Measurements from ENCODE around the gene RNU5B-1.

The RNU5B-1 gene

GRCh38 chr15:65326117-65326526 is 21.6 kb downstream of the RNU5B-1 start:
- no peak for DNase-seq (ENCODE audit: low read depth, low spot score)
- H3K27ac ChIP-seq = no peak overlapping the region

DNA sequence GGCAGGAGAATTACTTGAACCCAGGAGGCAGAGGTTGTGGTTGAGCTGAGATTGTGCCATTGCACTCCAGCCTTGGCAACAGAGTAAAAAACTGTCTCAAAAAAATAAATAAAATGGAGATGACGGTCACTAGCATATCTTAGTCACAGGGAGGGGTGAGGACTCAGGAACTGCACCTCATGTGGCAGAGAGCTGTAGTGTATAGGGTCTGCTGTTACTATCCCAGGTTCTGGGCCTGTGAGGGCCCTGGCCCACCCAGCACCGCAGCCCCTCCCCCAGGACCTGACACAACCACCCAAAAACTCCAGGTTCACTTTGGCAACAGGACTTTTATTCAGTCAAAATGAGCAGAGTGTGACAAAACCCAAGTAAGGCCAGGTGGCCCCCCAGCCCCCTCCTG is 22.3 kb downstream of the RNU5B-1 start:
- DNase-seq (ENCODE audit: low read depth, low spot score) = no peak
- H3K27ac ChIP-seq = no peak overlapping the region

GRCh38 chr15:65327651-65328393 is 23.3 kb downstream of the RNU5B-1 start:
- H3K27ac ChIP-seq = no peak overlapping the region
- no peak for DNase-seq (ENCODE audit: low read depth, low spot score)

- DNase-seq (ENCODE audit: low read depth, low spot score) = no peak
- no peak overlapping the region for H3K27ac ChIP-seq
These were observed 24.2 kb downstream of the RNU5B-1 start for GRCh38 chr15:65328506-65329287.

GRCh38 chr15:65329288-65329983 is 25.0 kb downstream of the RNU5B-1 start:
- H3K27ac ChIP-seq = no peak overlapping the region
- DNase-seq (ENCODE audit: low read depth, low spot score) = no peak

DNA sequence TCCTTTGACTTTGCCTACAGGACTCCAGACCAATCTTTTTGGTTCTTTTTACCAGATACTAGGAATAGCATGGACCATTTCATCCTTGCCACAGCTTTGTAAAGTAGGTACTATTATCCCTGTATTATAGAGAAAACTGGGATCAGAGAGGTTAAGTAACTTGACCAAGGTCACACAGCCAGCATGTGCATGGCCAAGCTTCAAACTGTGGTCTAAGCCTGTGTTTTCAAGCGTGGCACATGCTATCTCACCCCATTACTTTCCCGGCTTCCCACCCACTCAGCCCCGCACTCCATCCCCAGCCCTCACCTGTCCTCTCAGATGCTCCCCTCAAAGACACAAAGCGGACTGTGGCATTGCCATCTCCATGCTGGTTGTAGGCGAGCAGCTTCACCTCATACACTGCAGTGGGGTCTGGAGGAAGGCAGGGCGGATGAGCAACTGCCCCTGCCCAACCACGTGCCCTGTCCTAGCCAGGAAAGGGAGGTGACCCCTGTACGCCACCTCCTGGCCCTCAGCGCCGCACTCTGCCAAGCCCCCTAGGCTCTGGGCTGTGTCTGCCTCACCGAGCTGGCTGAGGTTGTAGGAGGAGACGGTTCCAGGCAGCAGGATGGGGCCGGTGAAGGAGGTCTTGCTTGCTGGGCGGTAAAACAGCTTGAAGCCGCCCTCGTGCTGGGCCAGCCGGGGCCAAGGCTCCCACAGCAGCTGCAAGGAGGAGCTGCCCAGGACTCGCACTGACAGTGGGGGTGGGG is 25.7 kb downstream of the RNU5B-1 start:
- no peak for DNase-seq (ENCODE audit: low read depth, low spot score)
- H3K27ac ChIP-seq = no peak overlapping the region

DNA sequence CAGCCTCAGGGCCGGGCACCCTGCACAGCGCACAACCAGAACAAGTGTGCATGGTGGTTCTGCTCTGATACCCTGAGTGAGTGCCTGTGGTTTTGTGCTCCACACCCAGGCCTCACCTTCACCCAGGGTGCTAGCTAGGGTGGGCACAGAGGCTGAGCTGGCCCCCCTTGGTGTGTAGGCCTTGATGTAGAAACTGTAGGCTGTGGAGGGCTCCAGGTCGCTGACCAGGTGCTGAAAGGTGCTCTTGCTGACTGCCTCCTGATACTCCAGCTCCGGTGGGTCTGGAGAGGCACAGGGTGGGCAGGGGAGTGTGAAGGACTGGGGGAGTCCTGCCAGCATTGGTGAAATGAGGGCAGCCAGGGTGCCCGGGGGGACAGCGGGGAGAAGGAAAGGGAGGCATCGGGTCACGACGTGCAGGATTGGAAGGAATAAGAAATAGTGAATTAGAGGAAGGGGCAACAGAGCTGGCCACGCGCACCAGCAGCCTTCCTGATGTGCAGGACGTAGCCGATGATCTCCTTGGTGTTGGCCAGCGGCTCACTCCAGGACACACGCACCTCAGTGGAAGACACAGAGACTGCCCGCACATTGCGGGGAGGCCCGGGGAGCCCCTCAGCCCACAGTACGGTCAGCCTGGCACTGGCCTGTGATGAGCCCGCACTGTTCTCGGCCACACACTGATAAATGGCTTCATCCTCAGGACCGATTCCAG is 26.6 kb downstream of the RNU5B-1 start:
- H3K27ac ChIP-seq = no peak overlapping the region
- no peak for DNase-seq (ENCODE audit: low read depth, low spot score)

GRCh38 chr15:65331811-65332210 is 27.3 kb downstream of the RNU5B-1 start:
- no peak for DNase-seq (ENCODE audit: low read depth, low spot score)
- no peak overlapping the region for H3K27ac ChIP-seq

GRCh38 chr15:65332391-65333147 is 28.1 kb downstream of the RNU5B-1 start:
- H3K27ac ChIP-seq = no peak overlapping the region
- DNase-seq (ENCODE audit: low read depth, low spot score) = no peak

GRCh38 chr15:65333148-65333820 is 28.8 kb downstream of the RNU5B-1 start:
- DNase-seq (ENCODE audit: low read depth, low spot score) = no peak
- H3K27ac ChIP-seq = no peak overlapping the region

DNA sequence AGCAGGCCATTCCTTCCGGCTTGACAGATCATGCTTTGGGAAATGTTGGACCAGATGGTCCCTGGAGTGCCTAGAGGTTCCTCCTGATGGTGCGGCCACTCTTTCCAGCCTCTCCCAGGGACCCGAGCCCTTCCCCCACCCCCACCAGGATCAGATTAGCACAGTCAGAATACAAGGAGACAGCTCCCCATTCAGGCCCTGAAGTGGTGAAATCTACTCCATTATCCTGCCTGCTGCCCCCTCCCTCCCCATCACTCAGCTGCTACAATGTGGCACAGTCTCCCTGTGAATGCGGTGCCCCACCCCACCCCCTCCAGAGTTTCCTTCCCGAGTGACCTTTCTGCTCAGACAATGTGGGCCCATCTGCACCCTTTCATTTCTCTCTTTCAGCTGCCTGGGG is 29.4 kb downstream of the RNU5B-1 start:
- no peak overlapping the region for H3K27ac ChIP-seq
- DNase-seq (ENCODE audit: low read depth, low spot score) = no peak

- H3K27ac ChIP-seq = no peak overlapping the region
- no peak for DNase-seq (ENCODE audit: low read depth, low spot score)
These were observed 30.2 kb downstream of the RNU5B-1 start for GRCh38 chr15:65334586-65335231.

DNA sequence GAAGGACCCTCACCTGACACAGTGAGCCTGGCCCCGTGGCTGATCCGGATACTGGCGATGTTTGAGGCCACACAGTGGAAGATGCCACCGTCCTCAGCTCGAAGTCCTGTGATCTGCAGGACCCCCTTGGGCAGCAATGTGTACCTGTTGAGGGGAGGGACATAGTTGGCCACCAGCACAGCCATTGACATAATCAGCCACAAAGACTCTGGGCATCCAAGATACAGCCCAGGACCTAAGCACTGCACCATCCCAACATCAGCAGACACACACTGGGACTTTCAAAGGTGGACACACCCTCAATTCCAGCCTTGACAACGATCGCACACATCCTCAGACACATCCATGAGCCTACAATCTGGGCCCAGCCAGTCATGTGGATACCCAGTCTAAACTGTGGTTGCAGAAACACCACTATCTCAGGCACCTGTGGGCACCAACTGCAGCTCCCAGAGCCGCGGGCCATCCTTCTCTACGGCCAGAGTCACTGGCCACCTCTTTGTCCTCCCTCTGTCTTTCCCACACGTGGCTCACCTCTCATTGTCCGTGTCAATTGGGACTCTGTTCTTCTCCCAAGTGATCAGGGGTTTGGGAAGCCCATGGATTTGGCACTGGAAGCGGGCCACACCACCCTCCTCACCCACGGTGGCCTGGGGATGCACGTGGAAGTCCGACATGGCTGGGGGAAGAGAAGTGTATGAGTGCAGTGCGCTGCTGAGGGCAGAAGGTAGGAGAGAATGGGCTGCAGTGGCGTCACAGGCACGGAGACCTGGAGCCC is 31.0 kb downstream of the RNU5B-1 start:
- no peak overlapping the region for H3K27ac ChIP-seq
- DNase-seq (ENCODE audit: low read depth, low spot score) = no peak

DNA sequence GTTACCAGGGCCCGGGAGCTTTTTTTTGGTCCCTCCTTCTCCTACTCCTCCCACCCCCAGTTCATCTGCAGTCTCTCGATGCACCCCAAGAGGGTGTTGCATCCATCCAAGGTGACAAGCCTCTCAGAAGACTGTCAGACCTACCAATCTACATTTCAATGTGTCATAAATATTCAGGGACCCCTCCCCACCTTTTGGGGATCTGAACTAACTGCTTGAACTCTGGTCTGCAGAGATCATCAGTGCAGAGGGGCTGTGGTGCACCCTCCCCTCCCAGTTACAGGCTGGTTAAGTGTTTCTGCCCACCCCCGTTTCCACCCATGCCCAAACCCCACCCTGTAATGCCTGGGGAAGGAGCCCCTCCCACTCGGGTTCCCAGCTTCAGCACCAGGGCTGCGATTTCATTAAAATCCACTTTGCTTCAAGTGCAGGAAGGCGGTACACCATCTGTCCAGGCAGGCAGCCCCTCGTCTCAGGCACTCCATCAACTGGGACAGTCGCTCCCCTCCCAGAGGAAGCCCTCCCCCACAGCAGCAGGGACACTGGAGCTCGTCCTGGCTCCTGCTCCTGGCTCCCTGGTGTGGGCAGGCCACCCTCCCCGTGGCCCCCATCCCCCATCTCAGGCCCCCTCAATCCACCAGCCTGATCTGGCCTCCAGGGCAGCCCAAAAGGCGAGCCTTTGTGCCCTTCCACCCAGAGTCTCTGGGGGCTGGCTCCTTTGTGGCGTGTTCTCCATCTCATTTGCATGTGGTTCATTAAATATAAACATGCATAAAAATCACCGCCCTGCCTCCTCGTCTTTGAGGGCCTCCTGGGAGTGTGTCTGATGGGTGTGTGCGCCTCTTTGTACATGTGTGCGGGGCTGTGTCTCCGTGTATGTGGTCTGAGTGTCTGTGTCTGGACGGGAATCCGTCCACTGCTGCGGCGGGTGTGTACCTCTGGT is 32.3 kb downstream of the RNU5B-1 start:
- H3K27ac ChIP-seq = no peak overlapping the region
- no peak for DNase-seq (ENCODE audit: low read depth, low spot score)

DNA sequence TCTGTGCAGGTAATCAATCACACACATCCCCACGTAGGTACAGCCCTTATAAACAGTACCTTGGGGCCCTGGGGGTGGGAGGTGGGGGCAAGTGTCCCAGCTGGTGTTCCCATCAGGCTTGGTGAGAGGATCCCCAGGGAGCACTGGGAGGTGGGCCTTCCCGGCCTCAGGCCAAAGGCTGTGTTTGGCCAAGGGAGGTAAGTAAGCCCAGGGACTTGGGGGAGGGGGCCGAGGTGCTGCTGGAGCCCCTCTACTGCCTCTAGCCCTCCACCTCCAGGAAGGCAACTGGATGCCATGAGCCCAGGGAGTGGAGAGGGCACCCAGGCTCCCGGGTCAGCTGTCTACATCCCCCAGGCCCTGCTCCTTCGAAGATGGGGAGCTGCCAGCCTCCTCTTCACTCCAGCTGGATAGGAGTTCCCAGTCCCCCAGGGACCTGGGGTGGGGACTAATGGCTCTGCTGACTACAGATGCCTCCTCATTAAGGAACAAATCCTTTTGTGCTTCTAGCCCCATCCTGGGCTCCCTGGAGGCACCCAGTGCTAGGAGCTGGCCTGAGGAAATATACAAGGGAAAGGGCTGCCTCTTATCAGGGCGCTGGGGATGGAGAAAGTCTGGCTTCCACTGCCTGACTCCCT is 33.1 kb downstream of the RNU5B-1 start:
- H3K27ac ChIP-seq = no peak overlapping the region
- DNase-seq (ENCODE audit: low read depth, low spot score) = no peak

DNA sequence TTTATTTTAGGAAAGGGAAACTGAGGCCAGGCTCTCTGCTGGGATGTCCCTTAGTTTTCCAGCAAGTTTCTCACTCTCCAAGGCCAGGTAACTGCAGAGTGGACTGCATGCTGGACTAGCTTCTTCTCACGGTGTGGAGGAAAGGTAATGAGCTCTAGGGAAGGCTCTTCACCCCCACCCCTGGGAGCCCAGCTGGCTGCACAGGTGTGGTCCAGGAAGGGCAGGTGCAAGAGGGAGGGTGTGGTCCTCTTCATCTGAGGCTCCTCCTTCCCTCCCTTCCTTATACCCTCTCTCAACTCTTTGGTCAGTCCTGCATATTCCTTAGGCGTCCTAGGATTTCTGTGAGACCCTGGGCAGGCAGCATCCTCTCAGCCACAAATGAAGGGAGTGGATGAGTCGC is 33.9 kb downstream of the RNU5B-1 start:
- no peak overlapping the region for H3K27ac ChIP-seq
- DNase-seq (ENCODE audit: low read depth, low spot score) = no peak
